Neural progenitor cell (in vitro differentiated cells): ENCODE measurements around the gene POU6F2.

ENCODE experiments used
- EZH2 ChIP-seq: fragments of 200-600 bp; sonication (generic); IDR thresholded peaks from 2 replicates; pipeline ENCODE4 v1.6.1; 2017; ENCODE audit warnings: antibody characterized with exemption, mild to moderate bottlenecking, moderate library complexity
- TF ChIP-seq, protein P1 (sequence below): fragments of 200-600 bp; sonication (generic); IDR thresholded peaks from 2 replicates; pipeline ENCODE4 v1.5.1; 2017; ENCODE audit warnings: antibody characterized with exemption, mild to moderate bottlenecking

DNA sequence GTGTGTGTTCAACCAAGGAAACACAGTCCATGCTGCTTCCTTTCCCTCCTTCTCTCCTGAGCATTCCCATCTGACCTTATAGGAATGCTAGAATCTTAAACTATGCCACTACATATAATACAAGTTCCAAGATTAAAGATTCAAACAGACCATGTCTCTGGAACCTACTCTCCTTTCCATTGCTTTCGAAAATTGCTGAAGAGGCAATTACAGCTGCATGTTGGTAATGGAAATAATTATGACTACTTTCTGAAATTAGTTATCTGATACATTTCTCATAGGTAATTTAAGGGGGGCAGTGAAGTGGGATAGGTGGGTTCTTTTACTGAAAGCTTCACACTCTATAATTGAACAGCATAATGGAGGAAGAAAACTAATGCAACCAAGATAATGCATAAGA is 302.6 kb downstream of the POU6F2 start:
- TF ChIP-seq, protein P1, sequence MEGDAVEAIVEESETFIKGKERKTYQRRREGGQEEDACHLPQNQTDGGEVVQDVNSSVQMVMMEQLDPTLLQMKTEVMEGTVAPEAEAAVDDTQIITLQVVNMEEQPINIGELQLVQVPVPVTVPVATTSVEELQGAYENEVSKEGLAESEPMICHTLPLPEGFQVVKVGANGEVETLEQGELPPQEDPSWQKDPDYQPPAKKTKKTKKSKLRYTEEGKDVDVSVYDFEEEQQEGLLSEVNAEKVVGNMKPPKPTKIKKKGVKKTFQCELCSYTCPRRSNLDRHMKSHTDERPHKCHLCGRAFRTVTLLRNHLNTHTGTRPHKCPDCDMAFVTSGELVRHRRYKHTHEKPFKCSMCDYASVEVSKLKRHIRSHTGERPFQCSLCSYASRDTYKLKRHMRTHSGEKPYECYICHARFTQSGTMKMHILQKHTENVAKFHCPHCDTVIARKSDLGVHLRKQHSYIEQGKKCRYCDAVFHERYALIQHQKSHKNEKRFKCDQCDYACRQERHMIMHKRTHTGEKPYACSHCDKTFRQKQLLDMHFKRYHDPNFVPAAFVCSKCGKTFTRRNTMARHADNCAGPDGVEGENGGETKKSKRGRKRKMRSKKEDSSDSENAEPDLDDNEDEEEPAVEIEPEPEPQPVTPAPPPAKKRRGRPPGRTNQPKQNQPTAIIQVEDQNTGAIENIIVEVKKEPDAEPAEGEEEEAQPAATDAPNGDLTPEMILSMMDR: no peak
- no peak for TF ChIP-seq EZH2
